ENCODE measurements around the gene LRRC23. TPM values are rescaled to one million over a fixed set of nuclear protein-coding genes. Genes with fewer than 3 reads are reported as not detected.

Gene LRRC23
- total RNA-seq, 1 donor, result 7.6 TPM

GRCh38 chr12:6952863-6953441 is 48.3 kb downstream of the LRRC23 start:
- Histone ChIP-seq H3K27me3 (ENCODE audit: insufficient read depth, low read length) (no peaks in the 10 kb centered on the region), H3K9me3 (ENCODE audit: low read depth, low read length) (no peaks in the 10 kb centered on the region), H3K36me3 (ENCODE audit: insufficient read depth, low read length) (no peaks in the 10 kb centered on the region), H3K79me2 (ENCODE audit: insufficient read depth, low read length) (no peaks in the 10 kb centered on the region), H4K20me1 (ENCODE audit: insufficient read depth, low read length) (no peaks in the 10 kb centered on the region), H2AFZ (ENCODE audit: low read length) (peak overlapping the region; percentile 90), H3K4me1 (ENCODE audit: insufficient read depth, low read length) (peaks cover 12% of the 10 kb centered on the region), H3K27ac (ENCODE audit: low read depth, low read length) (no peak overlapping the region), H3K4me3 (ENCODE audit: insufficient read depth, low read length) (no peak overlapping the region), H3K4me2 (ENCODE audit: insufficient read depth, low read length) (no peak overlapping the region)
- TF ChIP-seq CTCF (IDR thresholded peaks at IDR 0.05; ENCODE audit: extremely low read depth, low read depth, low read length), result no peak
- DNase-seq (ENCODE audit: insufficient read length, low spot score, missing footprints), result peak; percentile 11

- no peak for TF ChIP-seq CTCF (IDR thresholded peaks at IDR 0.05; ENCODE audit: extremely low read depth, low read depth, low read length)
- no peaks in the 10 kb centered on the region for H3K79me2 ChIP-seq (ENCODE audit: insufficient read depth, low read length)
- peak overlapping the region; percentile 80 for H3K4me2 ChIP-seq (ENCODE audit: insufficient read depth, low read length)
- H3K27ac ChIP-seq (ENCODE audit: low read depth, low read length), result no peak overlapping the region
- peaks cover 12% of the 10 kb centered on the region for H3K4me1 ChIP-seq (ENCODE audit: insufficient read depth, low read length)
- peak overlapping the region; percentile 90 for H2AFZ ChIP-seq (ENCODE audit: low read length)
- H3K27me3 ChIP-seq (ENCODE audit: insufficient read depth, low read length), result no peaks in the 10 kb centered on the region
- H4K20me1 ChIP-seq (ENCODE audit: insufficient read depth, low read length), result no peaks in the 10 kb centered on the region
- H3K36me3 ChIP-seq (ENCODE audit: insufficient read depth, low read length), result no peaks in the 10 kb centered on the region
- no peaks in the 10 kb centered on the region for H3K9me3 ChIP-seq (ENCODE audit: low read depth, low read length)
- peak overlapping the region; percentile 56 for H3K4me3 ChIP-seq (ENCODE audit: insufficient read depth, low read length)
- peak; percentile 96 for DNase-seq (ENCODE audit: insufficient read length, low spot score, missing footprints)
These were observed 49.1 kb downstream of the LRRC23 start for GRCh38 chr12:6953442-6954315.

GRCh38 chr12:6954316-6955107 is 49.9 kb downstream of the LRRC23 start:
- no peaks in the 10 kb centered on the region for H3K9me3 ChIP-seq (ENCODE audit: low read depth, low read length)
- no peaks in the 10 kb centered on the region for H3K36me3 ChIP-seq (ENCODE audit: insufficient read depth, low read length)
- H3K4me3 ChIP-seq (ENCODE audit: insufficient read depth, low read length), result peak overlapping the region; percentile 56
- peak overlapping the region; percentile 80 for H3K4me2 ChIP-seq (ENCODE audit: insufficient read depth, low read length)
- H4K20me1 ChIP-seq (ENCODE audit: insufficient read depth, low read length), result no peaks in the 10 kb centered on the region
- no peak for DNase-seq (ENCODE audit: insufficient read length, low spot score, missing footprints)
- no peak overlapping the region for H3K27ac ChIP-seq (ENCODE audit: low read depth, low read length)
- H3K4me1 ChIP-seq (ENCODE audit: insufficient read depth, low read length), result peaks cover 12% of the 10 kb centered on the region
- H2AFZ ChIP-seq (ENCODE audit: low read length), result peak overlapping the region; percentile 90
- H3K27me3 ChIP-seq (ENCODE audit: insufficient read depth, low read length), result no peaks in the 10 kb centered on the region
- no peak for TF ChIP-seq CTCF (IDR thresholded peaks at IDR 0.05; ENCODE audit: extremely low read depth, low read depth, low read length)
- no peaks in the 10 kb centered on the region for H3K79me2 ChIP-seq (ENCODE audit: insufficient read depth, low read length)
